Nephron (organoid): ENCODE data around the gene GCK.

Source experiments
- H3K27ac Mint-ChIP-seq, 3 experiments: 2 replicates each; pipeline ENCODE4 v1.8.0; 2020; ENCODE audit warnings: mixed read lengths in 3 of 3, mild to moderate bottlenecking in 2 of 3, moderate library complexity in 1 of 3
- H3K27me3 Mint-ChIP-seq: 2 replicates; pipeline ENCODE4 v1.8.0; 2021; ENCODE audit warnings: low read depth, mild to moderate bottlenecking, moderate library complexity, mixed read lengths
- H3K36me3 Mint-ChIP-seq: 2 replicates; pipeline ENCODE4 v1.8.0; 2020; ENCODE audit warnings: low read depth, mixed read lengths
- H3K4me1 Mint-ChIP-seq: 2 replicates; pipeline ENCODE4 v1.8.0; 2020; ENCODE audit warnings: mixed read lengths
- H3K4me3 Mint-ChIP-seq, 3 experiments: 2 replicates each; pipeline ENCODE4 v1.8.0; 2020; ENCODE audit warnings: mild to moderate bottlenecking in 3 of 3, mixed read lengths in 3 of 3, moderate library complexity in 2 of 3
- H3K9me3 Mint-ChIP-seq: 2 replicates; pipeline ENCODE4 v1.8.0; 2020; ENCODE audit warnings: mixed read lengths
- TF ChIP-seq, protein P1 (sequence below), 3 experiments: fragments of 200-600 bp; sonication (generic); IDR thresholded peaks; one replicate each; pipeline ENCODE4 v1.5.0; 2021; ENCODE audit warnings: antibody characterized with exemption in 3 of 3; ENCODE audit not compliant: unreplicated experiment in 3 of 3

Gene GCK

GRCh38 chr7:44213206-44213876 lies 24.1 kb upstream of the GCK start:
- no peak overlapping the region for H3K4me3 Mint-ChIP-seq
- TF ChIP-seq, protein P1, sequence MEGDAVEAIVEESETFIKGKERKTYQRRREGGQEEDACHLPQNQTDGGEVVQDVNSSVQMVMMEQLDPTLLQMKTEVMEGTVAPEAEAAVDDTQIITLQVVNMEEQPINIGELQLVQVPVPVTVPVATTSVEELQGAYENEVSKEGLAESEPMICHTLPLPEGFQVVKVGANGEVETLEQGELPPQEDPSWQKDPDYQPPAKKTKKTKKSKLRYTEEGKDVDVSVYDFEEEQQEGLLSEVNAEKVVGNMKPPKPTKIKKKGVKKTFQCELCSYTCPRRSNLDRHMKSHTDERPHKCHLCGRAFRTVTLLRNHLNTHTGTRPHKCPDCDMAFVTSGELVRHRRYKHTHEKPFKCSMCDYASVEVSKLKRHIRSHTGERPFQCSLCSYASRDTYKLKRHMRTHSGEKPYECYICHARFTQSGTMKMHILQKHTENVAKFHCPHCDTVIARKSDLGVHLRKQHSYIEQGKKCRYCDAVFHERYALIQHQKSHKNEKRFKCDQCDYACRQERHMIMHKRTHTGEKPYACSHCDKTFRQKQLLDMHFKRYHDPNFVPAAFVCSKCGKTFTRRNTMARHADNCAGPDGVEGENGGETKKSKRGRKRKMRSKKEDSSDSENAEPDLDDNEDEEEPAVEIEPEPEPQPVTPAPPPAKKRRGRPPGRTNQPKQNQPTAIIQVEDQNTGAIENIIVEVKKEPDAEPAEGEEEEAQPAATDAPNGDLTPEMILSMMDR (IDR thresholded peaks at IDR 0.05; ENCODE audit: unreplicated experiment in 3 of 3), result no peak
- no peaks in the 10 kb centered on the region for H3K9me3 Mint-ChIP-seq
- no peak overlapping the region for H3K27ac Mint-ChIP-seq
- H3K4me1 Mint-ChIP-seq, result peaks cover 35% of the 10 kb centered on the region
- peaks cover 3% of the 10 kb centered on the region for H3K27me3 Mint-ChIP-seq
- peaks cover 36% of the 10 kb centered on the region for H3K36me3 Mint-ChIP-seq

GRCh38 chr7:44212581-44213184 lies 23.4 kb upstream of the GCK start:
- H3K36me3 Mint-ChIP-seq, result peaks cover 42% of the 10 kb centered on the region
- no peak overlapping the region for H3K27ac Mint-ChIP-seq
- H3K4me1 Mint-ChIP-seq, result peaks cover 29% of the 10 kb centered on the region
- TF ChIP-seq, protein P1 (IDR thresholded peaks at IDR 0.05; ENCODE audit: unreplicated experiment in 3 of 3), result no peak
- H3K27me3 Mint-ChIP-seq, result peaks cover 3% of the 10 kb centered on the region
- H3K4me3 Mint-ChIP-seq, result no peak overlapping the region
- H3K9me3 Mint-ChIP-seq, result no peaks in the 10 kb centered on the region

- TF ChIP-seq, protein P1 (IDR thresholded peaks at IDR 0.05; ENCODE audit: unreplicated experiment in 3 of 3), result no peak
- Mint-ChIP-seq H3K27ac (no peak overlapping the region), H3K36me3 (peaks cover 46% of the 10 kb centered on the region), H3K4me1 (peaks cover 27% of the 10 kb centered on the region), H3K27me3 (peaks cover 3% of the 10 kb centered on the region), H3K4me3 (no peak overlapping the region), H3K9me3 (no peaks in the 10 kb centered on the region)
Measured at GRCh38 chr7:44212018-44212417, 22.8 kb upstream of the GCK start.

GRCh38 chr7:44211126-44211675 lies 22.0 kb upstream of the GCK start:
- Mint-ChIP-seq H3K27me3 (peaks cover 3% of the 10 kb centered on the region), H3K4me1 (peaks cover 20% of the 10 kb centered on the region), H3K9me3 (no peaks in the 10 kb centered on the region), H3K27ac (no peak overlapping the region), H3K4me3 (no peak overlapping the region), H3K36me3 (peaks cover 53% of the 10 kb centered on the region)
- TF ChIP-seq, protein P1 (IDR thresholded peaks at IDR 0.05; ENCODE audit: unreplicated experiment in 3 of 3), result no peak

DNA sequence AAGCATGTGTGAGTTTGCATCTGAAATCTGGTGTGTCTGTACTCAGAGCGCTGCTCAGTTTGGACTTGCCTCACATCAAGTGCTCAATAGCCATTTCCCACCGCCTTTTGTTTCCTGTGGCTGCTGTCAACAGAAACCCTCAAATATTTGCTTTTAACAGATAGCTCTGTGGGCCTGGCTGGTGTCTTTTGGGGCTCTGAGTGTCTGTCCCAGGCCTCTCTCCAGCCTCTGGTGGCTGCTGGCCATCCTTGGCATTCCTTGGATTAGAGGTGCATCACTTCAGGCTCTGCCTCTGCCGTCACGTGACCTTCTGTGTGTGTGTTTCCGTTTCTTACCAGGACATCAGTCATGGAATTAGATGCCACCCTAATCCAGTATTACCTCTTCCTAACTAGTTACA lies 20.9 kb upstream of the GCK start:
- Mint-ChIP-seq H3K27ac (no peak overlapping the region), H3K36me3 (peaks cover 61% of the 10 kb centered on the region), H3K27me3 (peaks cover 3% of the 10 kb centered on the region), H3K9me3 (no peaks in the 10 kb centered on the region), H3K4me1 (peaks cover 20% of the 10 kb centered on the region), H3K4me3 (no peak overlapping the region)
- TF ChIP-seq, protein P1 (IDR thresholded peaks at IDR 0.05; ENCODE audit: unreplicated experiment in 3 of 3), result no peak
